ENCODE data around the gene ABCB11.
A peak's percentile ranks its signal among the peaks of the same experiment; 100 is the strongest.
"Not testable (repeated sequence)": the region's sequence is repeated elsewhere in the genome, so short reads cannot be mapped to it uniquely, and the experiment has no call there.

The ABCB11 gene

DNA sequence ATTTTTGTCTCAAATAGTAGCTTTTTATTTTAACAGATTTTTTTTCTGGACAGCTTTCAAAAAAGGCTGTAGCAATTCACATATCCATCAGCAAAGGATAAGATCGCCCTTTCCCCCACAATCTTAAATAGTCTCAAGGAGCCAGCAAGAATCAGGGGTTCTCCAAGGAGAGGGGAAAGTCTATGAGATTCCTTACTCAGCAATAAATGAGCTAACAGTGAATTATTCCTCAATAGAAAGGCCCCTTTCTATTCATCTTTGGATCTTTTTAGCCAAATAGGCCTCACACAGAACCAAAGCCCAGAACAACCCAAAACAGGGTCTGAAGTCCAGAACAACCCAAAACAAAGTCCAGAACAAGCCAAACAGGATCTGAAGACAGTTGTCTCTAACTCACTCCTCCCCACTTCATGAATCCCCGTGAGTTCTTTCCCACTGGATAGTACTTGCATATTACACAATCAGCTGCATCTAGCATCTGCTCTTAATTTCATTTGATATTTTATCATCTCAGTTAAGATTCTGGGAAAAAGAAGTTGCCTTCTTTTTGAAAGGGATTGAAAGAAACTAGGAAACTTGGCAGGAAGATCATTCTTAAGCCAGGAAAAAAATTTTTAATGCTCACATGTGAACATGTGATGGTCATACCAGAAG, 34.9 kb upstream of the ABCB11 start:
- Histone ChIP-seq H3K4me3 (ENCODE audit: low read depth in 1 of 2, low read length in 2 of 2) (no peak overlapping the region), H3K4me1 (ENCODE audit: control insufficient read depth in 1 of 2, insufficient read depth in 2 of 2, low read length in 2 of 2) (no peaks in the 10 kb centered on the region), H3K36me3 (ENCODE audit: control insufficient read depth in 1 of 2, insufficient read depth in 2 of 2, low read length in 2 of 2) (no peaks in the 10 kb centered on the region), H3K9me3 (ENCODE audit: control insufficient read depth in 1 of 2, low read length in 2 of 2) (no peaks in the 10 kb centered on the region), H3K27me3 (ENCODE audit: low read depth, low read length) (no peaks in the 10 kb centered on the region), H3K27ac (ENCODE audit: low read length) (no peak overlapping the region)

DNA sequence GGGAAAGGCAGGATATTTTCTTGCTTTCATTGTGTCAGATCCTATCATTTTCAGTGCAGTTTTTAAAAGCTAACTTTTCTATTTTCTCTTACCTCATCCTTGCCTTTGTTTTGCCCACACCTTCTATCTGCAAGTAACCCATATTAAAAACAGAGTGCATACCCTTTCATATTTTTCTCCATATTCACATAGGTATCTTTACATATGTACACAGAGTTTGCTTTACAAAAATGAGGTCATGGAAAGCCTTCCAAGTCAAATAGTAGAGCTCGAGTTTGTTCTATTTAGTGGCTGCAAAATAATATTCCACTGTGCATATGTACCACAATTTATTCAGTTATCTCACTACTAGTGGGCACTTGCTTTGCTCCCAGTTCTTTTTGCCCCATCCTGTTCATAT, 34.3 kb upstream of the ABCB11 start:
- Histone ChIP-seq H3K36me3 (ENCODE audit: control insufficient read depth in 1 of 2, insufficient read depth in 2 of 2, low read length in 2 of 2) (no peaks in the 10 kb centered on the region), H3K27ac (ENCODE audit: low read length) (no peak overlapping the region), H3K4me3 (ENCODE audit: low read depth in 1 of 2, low read length in 2 of 2) (no peak overlapping the region), H3K4me1 (ENCODE audit: control insufficient read depth in 1 of 2, insufficient read depth in 2 of 2, low read length in 2 of 2) (no peaks in the 10 kb centered on the region), H3K27me3 (ENCODE audit: low read depth, low read length) (no peaks in the 10 kb centered on the region), H3K9me3 (ENCODE audit: control insufficient read depth in 1 of 2, low read length in 2 of 2) (no peaks in the 10 kb centered on the region)

DNA sequence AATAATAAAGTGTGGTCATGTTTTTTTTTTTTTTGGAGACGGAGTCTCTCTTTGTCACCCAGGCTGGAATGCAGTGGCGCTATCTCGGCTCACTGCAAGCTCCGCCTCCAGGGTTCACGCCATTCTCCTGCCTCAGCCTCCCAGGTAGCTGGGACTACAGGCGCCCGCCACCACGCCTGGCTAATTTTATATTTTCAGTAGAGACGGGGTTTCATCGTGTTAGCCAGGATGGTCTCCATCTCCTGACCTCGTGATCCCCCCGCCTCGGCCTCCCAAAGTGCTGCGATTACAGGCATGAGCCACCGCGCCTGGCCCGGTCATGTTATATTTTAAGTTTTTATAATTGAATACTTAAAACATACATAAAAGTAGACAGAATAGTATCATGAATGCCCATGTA, 33.1 kb upstream of the ABCB11 start:
- H3K27me3 ChIP-seq (ENCODE audit: low read depth, low read length); H3K4me3 ChIP-seq (ENCODE audit: low read depth in 1 of 2, low read length in 2 of 2); H3K9me3 ChIP-seq (ENCODE audit: control insufficient read depth in 1 of 2, low read length in 2 of 2): not testable (repeated sequence)

DNA sequence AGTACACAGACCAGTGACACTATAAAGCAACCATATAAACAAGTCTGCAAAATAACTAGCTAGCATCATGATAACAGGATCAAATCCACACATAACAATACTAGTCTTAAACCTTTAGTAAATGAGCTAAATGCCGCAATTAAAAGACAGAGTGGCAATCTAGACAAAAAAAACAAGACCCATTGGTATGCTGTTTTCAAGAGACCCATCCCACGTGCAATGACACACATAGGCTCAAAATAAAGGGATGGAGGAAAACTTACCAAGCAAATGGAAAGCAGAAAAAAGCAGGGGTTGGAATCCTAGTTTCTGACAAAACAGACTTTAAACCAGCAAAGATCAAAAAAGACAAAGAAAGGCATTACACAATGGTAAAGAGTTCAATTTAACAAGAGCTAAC, 23.5 kb upstream of the ABCB11 start:
- Histone ChIP-seq H3K4me3 (ENCODE audit: low read depth in 1 of 2, low read length in 2 of 2) (peak overlapping the region in 1 of 2 donors; percentile 17), H3K9me3 (ENCODE audit: control insufficient read depth in 1 of 2, low read length in 2 of 2) (peaks cover 0 to 16% of the 10 kb centered on the region in 2 donors)
- H3K36me3 ChIP-seq (ENCODE audit: control insufficient read depth in 1 of 2, insufficient read depth in 2 of 2, low read length in 2 of 2); H3K27me3 ChIP-seq (ENCODE audit: low read depth, low read length); H3K27ac ChIP-seq (ENCODE audit: low read length); H3K4me1 ChIP-seq (ENCODE audit: control insufficient read depth in 1 of 2, insufficient read depth in 2 of 2, low read length in 2 of 2): not testable (repeated sequence)

More for the DNA sequence above, 33.1 kb upstream of the ABCB11 start:
- H3K27ac ChIP-seq (ENCODE audit: low read length); H3K4me1 ChIP-seq (ENCODE audit: control insufficient read depth in 1 of 2, insufficient read depth in 2 of 2, low read length in 2 of 2); H3K36me3 ChIP-seq (ENCODE audit: control insufficient read depth in 1 of 2, insufficient read depth in 2 of 2, low read length in 2 of 2): not testable (repeated sequence)

DNA sequence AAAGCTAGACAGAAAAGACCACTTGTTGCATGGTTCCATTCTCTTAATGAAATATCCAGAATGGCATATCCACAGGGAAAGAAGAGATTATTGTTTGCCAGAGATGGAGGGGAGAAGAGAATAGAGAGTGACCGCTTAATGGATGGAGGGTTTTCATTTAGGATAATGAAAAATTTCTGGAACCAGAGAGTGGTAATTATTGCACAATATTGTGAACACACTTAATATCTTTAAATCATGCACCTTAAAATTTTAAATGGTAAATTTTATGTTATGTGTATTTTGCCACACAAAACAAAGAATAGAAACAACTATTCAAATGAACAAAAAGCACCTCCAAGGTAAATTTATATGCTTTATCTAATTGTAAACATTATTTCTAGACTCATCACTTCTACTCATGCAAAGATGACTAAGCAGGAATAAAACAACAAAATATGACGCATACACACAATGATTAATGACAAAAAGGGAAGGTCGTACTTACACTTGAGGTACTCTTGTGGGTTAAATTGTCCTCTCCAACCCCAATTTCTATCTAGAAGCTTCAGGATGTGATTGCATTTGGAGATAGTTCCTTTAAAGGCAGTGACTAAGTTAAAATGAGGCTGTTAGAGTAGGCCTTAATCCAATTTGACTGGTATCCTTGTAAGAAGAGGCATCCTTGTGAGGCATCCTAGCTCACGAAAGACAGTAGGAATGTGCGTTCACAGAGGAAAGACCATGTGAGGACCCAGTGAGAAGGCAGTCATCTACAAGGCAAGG, 19.5 kb upstream of the ABCB11 start:
- peaks cover 0 to 9% of the 10 kb centered on the region in 2 donors for H3K9me3 ChIP-seq (ENCODE audit: control insufficient read depth in 1 of 2, low read length in 2 of 2)

DNA sequence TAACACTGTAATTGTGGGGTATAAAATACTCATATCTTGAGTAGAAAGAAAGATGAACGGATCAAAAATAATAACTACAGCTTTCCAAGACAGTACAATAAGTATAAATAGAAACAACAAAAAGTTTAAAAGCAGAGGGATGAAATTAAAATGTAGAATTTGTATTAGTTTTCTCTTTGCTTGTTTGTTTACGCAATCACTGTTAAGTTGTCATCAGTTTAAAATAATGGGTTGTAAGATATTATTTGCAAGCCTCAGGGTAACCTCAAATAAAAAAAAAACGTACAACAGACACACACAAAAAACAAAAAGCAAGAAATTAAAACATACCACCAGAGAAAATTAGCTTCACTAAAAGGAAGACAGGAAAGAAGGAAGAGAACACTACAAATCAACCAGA, 18.0 kb upstream of the ABCB11 start:
- Histone ChIP-seq H3K36me3 (ENCODE audit: control insufficient read depth in 1 of 2, insufficient read depth in 2 of 2, low read length in 2 of 2) (no peaks in the 10 kb centered on the region), H3K4me3 (ENCODE audit: low read depth in 1 of 2, low read length in 2 of 2) (no peak overlapping the region), H3K4me1 (ENCODE audit: control insufficient read depth in 1 of 2, insufficient read depth in 2 of 2, low read length in 2 of 2) (no peaks in the 10 kb centered on the region), H3K9me3 (ENCODE audit: control insufficient read depth in 1 of 2, low read length in 2 of 2) (no peaks in the 10 kb centered on the region), H3K27ac (ENCODE audit: low read length) (no peak overlapping the region), H3K27me3 (ENCODE audit: low read depth, low read length) (no peaks in the 10 kb centered on the region)

More for the DNA sequence above, 19.5 kb upstream of the ABCB11 start:
- H3K27ac ChIP-seq (ENCODE audit: low read length) = no peak overlapping the region
- H3K27me3 ChIP-seq (ENCODE audit: low read depth, low read length) = no peaks in the 10 kb centered on the region
- no peaks in the 10 kb centered on the region for H3K36me3 ChIP-seq (ENCODE audit: control insufficient read depth in 1 of 2, insufficient read depth in 2 of 2, low read length in 2 of 2)
- no peak overlapping the region for H3K4me3 ChIP-seq (ENCODE audit: low read depth in 1 of 2, low read length in 2 of 2)
- no peaks in the 10 kb centered on the region for H3K4me1 ChIP-seq (ENCODE audit: control insufficient read depth in 1 of 2, insufficient read depth in 2 of 2, low read length in 2 of 2)

DNA sequence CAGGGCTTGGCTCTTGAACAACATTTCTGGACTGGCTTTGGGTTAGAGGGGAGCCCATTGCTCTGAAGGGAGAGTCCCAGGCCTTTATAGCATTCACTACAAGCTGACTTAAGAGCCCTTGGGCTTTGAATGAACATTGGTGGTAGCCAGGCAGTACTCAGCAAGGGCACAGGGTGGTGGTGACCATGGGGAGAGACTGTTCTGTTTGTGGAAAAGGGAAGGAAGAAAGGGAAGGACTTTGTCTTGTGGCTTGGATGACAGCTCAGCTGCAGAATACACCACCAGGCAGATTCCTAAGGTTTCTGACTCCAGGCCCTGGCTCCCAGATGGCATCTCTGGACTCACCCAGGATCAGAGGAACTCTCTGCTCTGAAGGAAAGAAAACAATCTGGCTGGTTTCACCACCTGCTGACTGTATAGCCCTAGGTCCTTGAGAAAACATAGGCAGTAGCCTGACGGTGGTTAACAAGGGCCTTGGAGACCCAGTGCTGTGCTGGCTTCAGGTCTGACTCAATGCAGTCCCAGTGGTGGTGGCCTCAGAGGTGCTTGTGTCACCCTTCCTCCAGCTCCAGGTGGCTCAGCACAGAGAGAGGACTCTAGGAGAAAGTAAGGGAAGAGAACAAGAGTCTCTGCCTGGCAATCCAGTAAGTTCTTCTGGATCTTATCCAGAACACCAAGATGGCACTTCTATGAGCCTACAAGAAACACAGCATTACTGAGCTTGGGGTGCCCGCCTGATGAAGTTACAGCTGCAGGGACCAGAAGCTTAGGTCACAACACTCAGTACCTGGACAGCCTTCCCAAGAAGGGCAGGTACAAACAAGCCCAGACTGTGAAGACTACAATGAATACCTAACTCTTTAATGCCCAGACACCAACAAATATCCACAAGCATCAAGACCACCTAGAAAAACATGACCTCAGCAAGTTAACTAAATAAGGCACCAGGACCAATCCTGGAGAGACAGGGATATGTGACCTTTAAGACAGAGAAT, 16.4 kb upstream of the ABCB11 start:
- Histone ChIP-seq H3K36me3 (ENCODE audit: control insufficient read depth in 1 of 2, insufficient read depth in 2 of 2, low read length in 2 of 2) (no peaks in the 10 kb centered on the region), H3K9me3 (ENCODE audit: control insufficient read depth in 1 of 2, low read length in 2 of 2) (peaks cover 3 to 5% of the 10 kb centered on the region in 2 donors), H3K4me1 (ENCODE audit: control insufficient read depth in 1 of 2, insufficient read depth in 2 of 2, low read length in 2 of 2) (no peaks in the 10 kb centered on the region), H3K27ac (ENCODE audit: low read length) (no peak overlapping the region), H3K4me3 (ENCODE audit: low read depth in 1 of 2, low read length in 2 of 2) (no peak overlapping the region), H3K27me3 (ENCODE audit: low read depth, low read length) (no peaks in the 10 kb centered on the region)

DNA sequence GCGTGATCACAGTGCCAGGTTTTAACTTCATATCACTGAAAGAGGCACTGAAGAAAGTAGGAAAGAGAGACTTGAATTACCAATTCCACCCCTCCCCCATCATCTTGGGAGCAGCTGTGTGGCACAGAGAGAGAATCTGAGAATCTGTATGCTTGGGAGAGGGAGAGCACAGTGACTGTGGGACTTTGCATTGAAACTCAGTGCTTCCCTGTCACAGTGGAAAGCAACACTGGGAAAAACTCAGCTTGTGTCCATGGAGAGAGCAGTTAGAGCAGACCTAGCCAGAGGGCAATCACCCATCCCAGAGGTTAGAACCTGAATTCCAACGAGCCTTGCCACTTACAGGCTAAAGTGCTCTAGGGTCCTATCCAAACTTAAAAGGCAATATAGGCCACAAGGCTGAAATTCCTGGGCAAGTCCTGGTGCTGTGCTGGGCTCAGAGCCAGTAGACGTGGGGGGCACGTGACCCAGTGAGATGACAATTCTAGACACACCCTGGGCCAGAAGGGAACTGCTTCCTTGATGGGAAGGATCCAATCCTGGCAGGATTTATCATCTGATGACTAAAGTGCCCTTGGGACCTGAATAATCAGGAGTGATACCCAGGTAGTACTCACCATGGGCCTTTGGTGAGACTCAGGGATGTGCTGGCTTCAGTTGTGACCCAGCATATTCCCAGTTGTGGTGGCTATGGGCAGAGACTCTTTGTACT, 15.5 kb upstream of the ABCB11 start:
- H3K36me3 ChIP-seq (ENCODE audit: control insufficient read depth in 1 of 2, insufficient read depth in 2 of 2, low read length in 2 of 2) = no peaks in the 10 kb centered on the region

DNA sequence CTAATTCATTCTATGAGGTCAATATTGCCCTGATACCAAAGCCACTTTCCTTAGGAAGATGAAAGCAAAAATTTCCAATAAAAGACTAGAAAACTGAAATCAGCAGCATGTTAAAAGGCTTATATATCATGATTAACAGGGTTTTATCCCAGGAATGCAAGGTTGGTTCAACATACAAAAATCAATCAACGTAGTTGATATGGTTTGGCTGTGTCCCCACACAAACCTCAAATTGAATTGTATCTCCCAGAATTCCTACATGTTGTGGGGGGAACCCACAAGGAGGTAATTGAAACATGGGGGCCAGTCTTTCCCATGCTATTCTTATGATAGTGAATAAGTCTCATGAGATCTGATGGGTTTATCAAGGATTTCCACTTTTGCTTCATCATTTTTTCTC, 11.7 kb upstream of the ABCB11 start:
- H3K36me3 ChIP-seq (ENCODE audit: control insufficient read depth in 1 of 2, insufficient read depth in 2 of 2, low read length in 2 of 2) = no peaks in the 10 kb centered on the region
- no peak overlapping the region for H3K4me3 ChIP-seq (ENCODE audit: low read depth in 1 of 2, low read length in 2 of 2)
- no peak overlapping the region for H3K27ac ChIP-seq (ENCODE audit: low read length)
- H3K27me3 ChIP-seq (ENCODE audit: low read depth, low read length) = no peaks in the 10 kb centered on the region
- H3K4me1 ChIP-seq (ENCODE audit: control insufficient read depth in 1 of 2, insufficient read depth in 2 of 2, low read length in 2 of 2) = no peaks in the 10 kb centered on the region
- peaks cover 5 to 9% of the 10 kb centered on the region in 2 donors for H3K9me3 ChIP-seq (ENCODE audit: control insufficient read depth in 1 of 2, low read length in 2 of 2)

More for the DNA sequence above, 15.5 kb upstream of the ABCB11 start:
- H3K4me3 ChIP-seq (ENCODE audit: low read depth in 1 of 2, low read length in 2 of 2) = no peak overlapping the region
- H3K4me1 ChIP-seq (ENCODE audit: control insufficient read depth in 1 of 2, insufficient read depth in 2 of 2, low read length in 2 of 2) = no peaks in the 10 kb centered on the region
- H3K9me3 ChIP-seq (ENCODE audit: control insufficient read depth in 1 of 2, low read length in 2 of 2) = peaks cover 5 to 9% of the 10 kb centered on the region in 2 donors
- no peaks in the 10 kb centered on the region for H3K27me3 ChIP-seq (ENCODE audit: low read depth, low read length)
- H3K27ac ChIP-seq (ENCODE audit: low read length) = no peak overlapping the region

DNA sequence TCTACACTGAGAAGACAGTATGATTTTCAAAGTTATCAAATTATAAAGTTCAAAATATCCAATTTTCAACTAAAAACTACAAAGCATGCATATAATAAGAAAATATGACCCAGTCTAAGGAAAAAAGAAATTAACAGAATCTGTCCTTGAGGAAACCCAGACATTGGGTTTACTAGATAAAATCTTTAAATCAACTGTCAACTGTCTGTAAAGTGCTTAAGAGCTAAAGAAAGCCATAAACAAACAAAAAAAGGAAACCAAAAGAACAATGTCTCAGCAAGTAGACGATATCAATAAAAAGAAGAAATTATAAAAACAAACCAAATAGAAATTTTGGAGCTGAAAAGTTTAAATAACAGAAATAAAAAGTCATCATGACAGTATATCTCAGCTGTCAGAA, 10.5 kb upstream of the ABCB11 start:
- no peaks in the 10 kb centered on the region for H3K27me3 ChIP-seq (ENCODE audit: low read depth, low read length)

More for the DNA sequence above, 10.5 kb upstream of the ABCB11 start:
- Histone ChIP-seq H3K36me3 (ENCODE audit: control insufficient read depth in 1 of 2, insufficient read depth in 2 of 2, low read length in 2 of 2) (no peaks in the 10 kb centered on the region), H3K27ac (ENCODE audit: low read length) (no peak overlapping the region), H3K4me1 (ENCODE audit: control insufficient read depth in 1 of 2, insufficient read depth in 2 of 2, low read length in 2 of 2) (no peaks in the 10 kb centered on the region), H3K9me3 (ENCODE audit: control insufficient read depth in 1 of 2, low read length in 2 of 2) (peaks cover 5 to 9% of the 10 kb centered on the region in 2 donors), H3K4me3 (ENCODE audit: low read depth in 1 of 2, low read length in 2 of 2) (no peak overlapping the region)
